Measurements from ENCODE around the gene SLC23A3. TPM values are rescaled to one million over a fixed set of nuclear protein-coding genes. Genes with fewer than 3 reads are reported as not detected.

SLC23A3 gene
- total RNA-seq, 2 donors from 2014 or later: 1.4 to 3.4 TPM

DNA sequence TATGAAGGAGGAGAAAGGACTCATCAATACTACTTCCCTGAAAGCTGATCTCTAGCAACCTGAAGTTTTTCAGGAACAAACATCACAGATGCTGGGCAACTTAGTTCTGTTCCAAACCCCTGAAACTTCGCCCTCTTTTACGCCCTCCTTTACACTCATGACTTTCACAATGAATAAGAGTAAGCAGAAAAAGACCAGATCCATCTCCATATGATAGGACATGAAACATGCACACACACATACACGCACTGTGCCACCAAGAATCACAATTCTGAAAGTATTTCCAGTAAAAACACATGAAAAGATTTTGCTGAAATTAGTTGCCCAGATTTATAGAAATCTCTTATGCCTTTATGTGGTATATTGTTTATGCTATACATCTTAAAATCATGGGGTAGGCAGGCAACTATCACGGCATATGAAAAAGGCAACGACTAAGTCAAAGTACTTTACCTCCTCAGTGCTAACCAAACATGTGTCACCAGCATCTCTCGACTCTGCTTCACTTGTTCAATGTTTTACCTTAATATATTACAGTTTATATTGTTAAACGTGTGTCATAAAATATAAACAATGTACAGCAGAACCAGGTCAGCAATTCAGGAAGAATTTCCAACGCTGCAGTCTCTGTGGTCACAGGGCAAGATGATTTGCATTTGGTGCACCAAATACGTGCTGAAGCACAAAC lies 57.0 kb downstream of the SLC23A3 start:
- H3K27me3 ChIP-seq (replicated peaks; ENCODE audit: insufficient read depth): no peaks in the 10 kb centered on the region
- TF ChIP-seq, protein P1, sequence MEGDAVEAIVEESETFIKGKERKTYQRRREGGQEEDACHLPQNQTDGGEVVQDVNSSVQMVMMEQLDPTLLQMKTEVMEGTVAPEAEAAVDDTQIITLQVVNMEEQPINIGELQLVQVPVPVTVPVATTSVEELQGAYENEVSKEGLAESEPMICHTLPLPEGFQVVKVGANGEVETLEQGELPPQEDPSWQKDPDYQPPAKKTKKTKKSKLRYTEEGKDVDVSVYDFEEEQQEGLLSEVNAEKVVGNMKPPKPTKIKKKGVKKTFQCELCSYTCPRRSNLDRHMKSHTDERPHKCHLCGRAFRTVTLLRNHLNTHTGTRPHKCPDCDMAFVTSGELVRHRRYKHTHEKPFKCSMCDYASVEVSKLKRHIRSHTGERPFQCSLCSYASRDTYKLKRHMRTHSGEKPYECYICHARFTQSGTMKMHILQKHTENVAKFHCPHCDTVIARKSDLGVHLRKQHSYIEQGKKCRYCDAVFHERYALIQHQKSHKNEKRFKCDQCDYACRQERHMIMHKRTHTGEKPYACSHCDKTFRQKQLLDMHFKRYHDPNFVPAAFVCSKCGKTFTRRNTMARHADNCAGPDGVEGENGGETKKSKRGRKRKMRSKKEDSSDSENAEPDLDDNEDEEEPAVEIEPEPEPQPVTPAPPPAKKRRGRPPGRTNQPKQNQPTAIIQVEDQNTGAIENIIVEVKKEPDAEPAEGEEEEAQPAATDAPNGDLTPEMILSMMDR (IDR thresholded peaks at IDR 0.05): no peak
- H3K9me3 ChIP-seq: no peaks in the 10 kb centered on the region
- no peak overlapping the region for H3K4me3 ChIP-seq
- DNase-seq (ENCODE audit: low spot score) (no peak), ATAC-seq (ENCODE audit: insufficient number of reproducible peaks, low FRiP score, low read depth) (no peak)
- no peak overlapping the region for H3K27ac ChIP-seq
- peaks cover 0 to 2% of the 10 kb centered on the region in 2 donors for H3K4me1 ChIP-seq (ENCODE audit: control insufficient read depth in 1 of 2, low read depth in 2 of 2)
- H3K36me3 ChIP-seq: no peaks in the 10 kb centered on the region

- TF ChIP-seq, protein P1 (IDR thresholded peaks at IDR 0.05): no peak
- Histone ChIP-seq H3K27me3 (replicated peaks; ENCODE audit: insufficient read depth) (no peaks in the 10 kb centered on the region), H3K27ac (no peak overlapping the region), H3K4me1 (ENCODE audit: control insufficient read depth in 1 of 2, low read depth in 2 of 2) (peaks cover 0 to 5% of the 10 kb centered on the region in 2 donors), H3K9me3 (no peaks in the 10 kb centered on the region), H3K36me3 (no peaks in the 10 kb centered on the region), H3K4me3 (no peak overlapping the region)
- DNase-seq (ENCODE audit: low spot score): no peak
- ATAC-seq (ENCODE audit: insufficient number of reproducible peaks, low FRiP score, low read depth): no peak
These were observed 57.8 kb downstream of the SLC23A3 start for GRCh38 chr2:219112062-219112406.

Other genes starting within 250 kb of the SLC23A3 start
- not detected for gene CDK5R2, start 210.4 kb downstream of the SLC23A3 start, total RNA-seq
- gene FEV, start 184.8 kb downstream of the SLC23A3 start, total RNA-seq: not detected
- not detected for gene CRYBA2, start 176.6 kb downstream of the SLC23A3 start, total RNA-seq
- gene CFAP65, start 128.5 kb downstream of the SLC23A3 start, total RNA-seq: not detected
- gene IHH, start 109.1 kb downstream of the SLC23A3 start, total RNA-seq: 1 to 10 TPM in 1 of 2 donors, not detected in 1; 1.6 TPM
- gene NHEJ1, start 9.2 kb downstream of the SLC23A3 start, total RNA-seq: 10 to 100 TPM; 10.3 to 14.5 TPM
- gene CNPPD1, start 6.9 kb upstream of the SLC23A3 start, total RNA-seq: 10 to 100 TPM; 31.9 to 51.0 TPM
- 10 to 100 TPM; 43.8 to 58.6 TPM for gene RETREG2, start 8.2 kb upstream of the SLC23A3 start, total RNA-seq
- gene ZFAND2B, start 36.8 kb upstream of the SLC23A3 start, total RNA-seq: 10 to 100 TPM; 21.7 to 83.8 TPM
- 10 to 100 TPM; 12.7 to 26.0 TPM for gene ABCB6, start 48.9 kb upstream of the SLC23A3 start, total RNA-seq
- 10 to 100 TPM; 39.4 to 60.4 TPM for gene ATG9A, start 59.6 kb upstream of the SLC23A3 start, total RNA-seq
- gene ANKZF1, start 59.8 kb upstream of the SLC23A3 start, total RNA-seq: 10 to 100 TPM; 69.7 to 72.6 TPM
- gene GLB1L, start 75.4 kb upstream of the SLC23A3 start, total RNA-seq: 10 to 100 TPM in 1 of 2 donors, 1 to 10 TPM in 1; 9.1 to 13.7 TPM
- gene STK16, start 75.5 kb upstream of the SLC23A3 start, total RNA-seq: 10 to 100 TPM; 10.7 to 11.7 TPM
- not detected for gene TUBA4B, start 83.2 kb upstream of the SLC23A3 start, total RNA-seq
- 10 to 100 TPM; 20.4 to 84.6 TPM for gene TUBA4A, start 83.9 kb upstream of the SLC23A3 start, total RNA-seq
- 10 to 100 TPM; 56.9 to 61.2 TPM for gene DNAJB2, start 109.3 kb upstream of the SLC23A3 start, total RNA-seq
- gene PTPRN, start 139.4 kb upstream of the SLC23A3 start, total RNA-seq: not detected
- not detected for gene RESP18, start 162.7 kb upstream of the SLC23A3 start, total RNA-seq
- gene DNPEP, start 217.9 kb upstream of the SLC23A3 start, total RNA-seq: 10 to 100 TPM; 42.7 to 51.2 TPM
- 100 to 1,000 TPM; 146 to 302 TPM for gene DES, start 248.3 kb upstream of the SLC23A3 start, total RNA-seq